Measurements from ENCODE around the gene UNC5A. TPM values are rescaled to one million over a fixed set of nuclear protein-coding genes. Genes with fewer than 3 reads are reported as not detected.
A peak's percentile ranks its signal among the peaks of the same experiment; 100 is the strongest.

UNC5A gene
- total RNA-seq, 1 experiment from 2014 or later, result 0.07 TPM

DNA sequence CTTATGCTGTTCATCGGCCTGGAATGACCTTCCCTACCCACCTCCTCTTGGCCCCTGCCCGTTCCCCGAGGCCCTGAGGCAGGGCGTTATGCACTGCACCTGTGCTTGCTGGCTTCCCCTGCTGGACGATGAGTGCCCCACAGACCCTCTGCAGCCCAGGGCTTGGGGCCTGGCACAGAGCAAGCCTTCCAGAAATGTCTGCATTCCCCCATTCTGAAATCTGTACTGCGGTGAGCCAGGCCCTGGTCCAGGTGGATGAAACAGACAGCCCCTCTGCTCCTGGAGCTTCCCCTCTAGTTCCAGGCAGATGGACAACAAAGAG is 35.0 kb downstream of the UNC5A start:
- H3K27ac ChIP-seq (ENCODE audit: low read length), result peak overlapping the region; percentile 47
- DNase-seq (no peak), ATAC-seq (no peak)
- peaks cover 18% of the 10 kb centered on the region for H3K27me3 ChIP-seq (ENCODE audit: low read length)
- BruUV-seq (replicated peaks), result no TSS peak
- H3K79me2 ChIP-seq (ENCODE audit: low read length), result no peaks in the 10 kb centered on the region
- H3K36me3 ChIP-seq (ENCODE audit: low read depth, low read length), result no peaks in the 10 kb centered on the region
- no peaks in the 10 kb centered on the region for H3F3A ChIP-seq (ENCODE audit: low read length, unreplicated experiment)
- no peaks in the 10 kb centered on the region for H4K20me1 ChIP-seq (ENCODE audit: low read length)
- intact Hi-C loops (cut with micrococcal nuclease), result no loop called here
- no peaks in the 10 kb centered on the region for H3K9me2 ChIP-seq (replicated peaks; ENCODE audit: low read length)
- H3K9me3 ChIP-seq (ENCODE audit: low read length), result no peaks in the 10 kb centered on the region
- peak overlapping the region; percentile 7; the same call in 1 of the 2 replicates for H3K9ac ChIP-seq (ENCODE audit: low read length)
- H2AFZ ChIP-seq (ENCODE audit: low read length), result peak overlapping the region; percentile 84
- ChIA-PET CTCF (no interaction called here), POLR2A (ENCODE audit: unreplicated experiment) (no interaction called here)
- H3K4me2 ChIP-seq (ENCODE audit: low read length), result peak overlapping the region; percentile 78
- TF ChIP-seq EZH2 (IDR thresholded peaks at IDR 0.05; ENCODE audit: low read length, unreplicated experiment) (no peak), CTCF (conservative IDR thresholded peaks at IDR 0.05; ENCODE audit: low read depth, low read length) (no peak; the same call in 1 of the 2 replicates), EZH2phosphoT487 (IDR thresholded peaks at IDR 0.05; ENCODE audit: borderline replicate concordance, low read length) (no peak)
- H3K4me1 ChIP-seq (ENCODE audit: insufficient read depth, low read length), result peaks cover 15% of the 10 kb centered on the region
- peak overlapping the region; percentile 56 for H3K4me3 ChIP-seq (ENCODE audit: low read length)

DNA sequence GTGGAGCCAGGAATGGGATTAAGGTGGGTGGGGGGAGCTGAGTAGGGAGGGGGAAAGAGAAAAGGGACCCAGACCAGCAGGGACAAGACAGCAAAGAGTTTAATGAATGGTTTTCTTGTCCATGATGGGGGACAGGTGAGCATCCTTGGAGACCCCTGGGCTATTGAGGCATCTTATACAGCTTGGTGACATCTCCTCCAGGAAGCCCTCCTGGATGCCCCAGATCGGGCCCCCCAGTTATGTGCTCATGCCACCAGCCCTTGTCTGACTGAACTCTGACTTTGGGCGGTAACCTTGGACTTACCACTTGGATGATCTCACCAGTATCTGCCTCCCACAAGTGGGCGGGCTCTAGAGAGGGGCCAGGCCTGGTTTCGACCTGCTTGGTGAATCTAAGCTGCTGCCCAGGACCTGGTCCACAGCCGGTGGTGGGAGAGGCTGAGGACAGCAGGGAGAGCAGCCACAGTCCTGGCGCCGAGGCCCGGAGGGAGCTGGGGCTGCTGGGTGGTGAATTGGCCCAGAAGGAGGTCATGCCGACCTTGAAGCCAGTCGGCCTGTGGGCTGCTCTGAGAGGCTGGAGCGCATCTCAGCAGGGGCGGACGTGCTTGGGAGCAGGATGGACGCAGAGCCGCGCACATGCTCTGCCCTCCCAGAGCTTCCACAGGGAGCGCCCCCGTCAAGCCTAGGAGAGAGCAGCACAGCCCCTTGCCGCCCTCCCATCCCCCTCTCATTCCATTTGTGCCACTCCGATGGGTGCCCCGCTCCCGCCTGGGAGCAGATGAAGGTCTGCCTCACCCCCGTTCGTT is 36.2 kb downstream of the UNC5A start:
- H3K27me3 ChIP-seq (ENCODE audit: low read length), result peaks cover 6% of the 10 kb centered on the region
- CTCF ChIA-PET, result no interaction called here

More for the DNA sequence above, 36.2 kb downstream of the UNC5A start:
- no peaks in the 10 kb centered on the region for H3K36me3 ChIP-seq (ENCODE audit: low read depth, low read length)
- DNase-seq, result no peak
- H3K79me2 ChIP-seq (ENCODE audit: low read length), result no peaks in the 10 kb centered on the region
- ATAC-seq, result no peak
- H4K20me1 ChIP-seq (ENCODE audit: low read length), result no peaks in the 10 kb centered on the region
- no peaks in the 10 kb centered on the region for H3F3A ChIP-seq (ENCODE audit: low read length, unreplicated experiment)
- no peak overlapping the region for H3K4me2 ChIP-seq (ENCODE audit: low read length)
- no TSS peak for BruUV-seq (replicated peaks)
- no peak overlapping the region for H2AFZ ChIP-seq (ENCODE audit: low read length)
- no peak overlapping the region for H3K27ac ChIP-seq (ENCODE audit: low read length)
- H3K9me2 ChIP-seq (replicated peaks; ENCODE audit: low read length), result no peaks in the 10 kb centered on the region
- H3K9me3 ChIP-seq (ENCODE audit: low read length), result no peaks in the 10 kb centered on the region
- intact Hi-C loops (cut with micrococcal nuclease), result no loop called here
- H3K9ac ChIP-seq (ENCODE audit: low read length), result no peak overlapping the region
- no peak for TF ChIP-seq EZH2 (IDR thresholded peaks at IDR 0.05; ENCODE audit: low read length, unreplicated experiment)
- no peak for TF ChIP-seq CTCF (conservative IDR thresholded peaks at IDR 0.05; ENCODE audit: low read depth, low read length)
- TF ChIP-seq EZH2phosphoT487 (IDR thresholded peaks at IDR 0.05; ENCODE audit: borderline replicate concordance, low read length), result no peak
- no peak overlapping the region for H3K4me3 ChIP-seq (ENCODE audit: low read length)
- POLR2A ChIA-PET (ENCODE audit: unreplicated experiment), result no interaction called here
- peaks cover 15% of the 10 kb centered on the region for H3K4me1 ChIP-seq (ENCODE audit: insufficient read depth, low read length)

All from PC-3 (cell line).